ENCODE data around the gene ATP8A2. TPM values are rescaled to one million over a fixed set of nuclear protein-coding genes. Genes with fewer than 3 reads are reported as not detected.
"Not testable (repeated sequence)": the region's sequence is repeated elsewhere in the genome, so short reads cannot be mapped to it uniquely, and the experiment has no call there.

The ATP8A2 gene
- total RNA-seq, 1 experiment from 2014 or later, result not detected

- no peak for DNase-seq (ENCODE audit: low read depth, low spot score)
- Histone ChIP-seq H3K27me3 (ENCODE audit: control insufficient read depth, insufficient read depth, low read length) (no peaks in the 10 kb centered on the region), H3K4me1 (ENCODE audit: control insufficient read depth, insufficient read depth, low read length) (no peaks in the 10 kb centered on the region), H3K36me3 (ENCODE audit: control insufficient read depth, insufficient read depth, low read length) (no peaks in the 10 kb centered on the region), H3K9me3 (ENCODE audit: control insufficient read depth, insufficient read depth, low read depth, low read length) (no peaks in the 10 kb centered on the region), H3K27ac (ENCODE audit: low read length) (no peak overlapping the region), H3K4me3 (ENCODE audit: low read depth in 2 of 2, low read length in 2 of 2) (no peak overlapping the region)
- in situ Hi-C loops (cut with HindIII; ENCODE audit: low pct_unique_long_range_greater_than_20kb, low sequenced_read_pairs), result no loop called here
- intact Hi-C loops (cut with micrococcal nuclease; ENCODE audit: unreplicated experiment), result no loop called here
- BruUV-seq (replicated peaks), result no TSS peak
- no peak for ATAC-seq
- TF ChIP-seq SIN3A (IDR thresholded peaks at IDR 0.05; ENCODE audit: borderline replicate concordance, insufficient read depth, low read depth, low read length), result no peak
- no peak for TF ChIP-seq CTCF (IDR thresholded peaks at IDR 0.05)
- TF ChIP-seq POLR2AphosphoS5 (IDR thresholded peaks at IDR 0.05; ENCODE audit: low read depth, low read length), result no peak
- no peak for TF ChIP-seq TCF7L2 (IDR thresholded peaks at IDR 0.05; ENCODE audit: low read depth, low read length)
- no peak for TF ChIP-seq REST (IDR thresholded peaks at IDR 0.05; ENCODE audit: insufficient read depth in 1 of 2, low read depth in 2 of 2, low read length in 1 of 2)
- CTCF ChIA-PET, result no interaction called here
- POLR2A ChIA-PET, result no interaction called here
Measured at GRCh38 chr13:25771641-25772478, 400.1 kb downstream of the ATP8A2 start.

DNA sequence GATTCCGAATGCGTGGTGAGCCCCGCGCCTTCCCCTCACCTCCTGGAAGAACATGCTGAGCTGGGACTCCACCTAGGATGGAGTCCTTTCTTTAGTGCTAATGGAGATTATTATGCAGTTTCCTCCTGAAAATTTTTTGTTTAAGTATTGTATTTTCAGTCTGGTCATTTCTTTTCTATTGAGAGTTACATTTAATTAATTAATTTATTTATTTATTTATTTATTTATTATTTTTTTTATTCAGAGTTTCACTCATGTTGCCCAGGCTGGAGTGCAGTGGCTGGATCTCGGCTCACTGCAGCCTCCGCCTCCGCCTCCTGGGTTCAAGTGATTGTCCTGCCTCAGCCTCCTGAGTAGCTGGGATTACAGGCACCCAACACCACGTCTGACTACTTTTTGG lies 400.8 kb downstream of the ATP8A2 start:
- CTCF ChIA-PET; POLR2A ChIA-PET; H3K9me3 ChIP-seq (ENCODE audit: control insufficient read depth, insufficient read depth, low read depth, low read length); in situ Hi-C loops (cut with HindIII; ENCODE audit: low pct_unique_long_range_greater_than_20kb, low sequenced_read_pairs); H3K4me1 ChIP-seq (ENCODE audit: control insufficient read depth, insufficient read depth, low read length); DNase-seq (ENCODE audit: low read depth, low spot score); H3K4me3 ChIP-seq (ENCODE audit: low read depth in 2 of 2, low read length in 2 of 2); H3K27me3 ChIP-seq (ENCODE audit: control insufficient read depth, insufficient read depth, low read length); H3K36me3 ChIP-seq (ENCODE audit: control insufficient read depth, insufficient read depth, low read length); ATAC-seq; BruUV-seq (replicated peaks); intact Hi-C loops (cut with micrococcal nuclease; ENCODE audit: unreplicated experiment); H3K27ac ChIP-seq (ENCODE audit: low read length): not testable (repeated sequence)

DNA sequence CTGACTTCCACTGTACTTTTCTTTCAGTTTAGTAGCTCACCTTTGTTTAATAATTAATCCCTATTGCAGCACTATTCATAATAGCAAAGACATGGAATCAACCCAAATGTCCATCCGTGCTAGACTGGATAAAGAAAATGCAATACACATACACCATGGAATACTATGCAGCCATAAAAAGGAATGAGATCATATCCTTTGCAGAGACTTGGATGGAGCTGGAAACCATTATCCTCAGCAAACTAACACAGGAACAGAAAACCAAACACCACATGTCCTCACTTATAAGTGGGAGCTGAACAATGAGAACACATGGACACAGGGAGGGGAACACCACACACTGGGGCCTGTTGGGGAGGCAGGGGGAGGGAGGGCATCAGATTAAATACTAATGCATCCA lies 402.3 kb downstream of the ATP8A2 start:
- ATAC-seq; H3K27me3 ChIP-seq (ENCODE audit: control insufficient read depth, insufficient read depth, low read length); in situ Hi-C loops (cut with HindIII; ENCODE audit: low pct_unique_long_range_greater_than_20kb, low sequenced_read_pairs); H3K4me3 ChIP-seq (ENCODE audit: low read depth in 2 of 2, low read length in 2 of 2); BruUV-seq (replicated peaks); H3K27ac ChIP-seq (ENCODE audit: low read length); H3K4me1 ChIP-seq (ENCODE audit: control insufficient read depth, insufficient read depth, low read length); intact Hi-C loops (cut with micrococcal nuclease; ENCODE audit: unreplicated experiment); H3K36me3 ChIP-seq (ENCODE audit: control insufficient read depth, insufficient read depth, low read length); DNase-seq (ENCODE audit: low read depth, low spot score); CTCF ChIA-PET; H3K9me3 ChIP-seq (ENCODE audit: control insufficient read depth, insufficient read depth, low read depth, low read length); POLR2A ChIA-PET: not testable (repeated sequence)

All from Panc1 (cell line).